K562 (cell line): ENCODE measurements around the gene NARF.

Experiments used
- JUN ChIP-seq, 2 experiments: sonication (generic) in 1 of 2; formaldehyde crosslinking in 1 of 2; IDR thresholded peaks; 2 replicates each; pipeline versions ENCODE4 v1.6.1 to v1.8.0; 2012 to 2022; ENCODE audit warnings: borderline replicate concordance in 2 of 2, mild to moderate bottlenecking in 2 of 2, improper control_type of control experiment in 1 of 2, low read depth in 1 of 2, low read length in 1 of 2, missing genetic modification reagents in 1 of 2
- MCM7 ChIP-seq, 2 experiments: fragments of 450-650 bp; IDR thresholded peaks; 2 replicates each; pipeline ENCODE4 v1.6.1; 2016 to 2018
- RCOR1 ChIP-seq, 2 experiments: IDR thresholded peaks; 2 replicates each; pipeline ENCODE4 v1.6.1; 2012; ENCODE audit warnings: low read depth in 2 of 2, low read length in 2 of 2, borderline replicate concordance in 1 of 2, improper control_type of control experiment in 1 of 2
- ZNF175 ChIP-seq: fragments of 200-800 bp; sonication (Bioruptor generic); IDR thresholded peaks from 2 replicates; pipeline ENCODE4 v1.6.1; 2016; ENCODE audit warnings: low read depth, mild to moderate bottlenecking, missing genetic modification characterization, missing compliant biosample characterization
- TF ChIP-seq, protein P1 (sequence below), 3 experiments: IDR thresholded peaks in 2 of 3; conservative IDR thresholded peaks in 1 of 3; 2 replicates each; pipeline ENCODE4 v1.5.1; 2011 to 2012; ENCODE audit warnings: low read length in 3 of 3, mild to moderate bottlenecking in 3 of 3, control low read depth in 2 of 3, improper control_type of control experiment in 1 of 3, inconsistent platforms in 1 of 3, low read depth in 1 of 3, mixed read lengths in 1 of 3, moderate library complexity in 1 of 3; ENCODE audit not compliant: insufficient read depth in 2 of 3

DNA sequence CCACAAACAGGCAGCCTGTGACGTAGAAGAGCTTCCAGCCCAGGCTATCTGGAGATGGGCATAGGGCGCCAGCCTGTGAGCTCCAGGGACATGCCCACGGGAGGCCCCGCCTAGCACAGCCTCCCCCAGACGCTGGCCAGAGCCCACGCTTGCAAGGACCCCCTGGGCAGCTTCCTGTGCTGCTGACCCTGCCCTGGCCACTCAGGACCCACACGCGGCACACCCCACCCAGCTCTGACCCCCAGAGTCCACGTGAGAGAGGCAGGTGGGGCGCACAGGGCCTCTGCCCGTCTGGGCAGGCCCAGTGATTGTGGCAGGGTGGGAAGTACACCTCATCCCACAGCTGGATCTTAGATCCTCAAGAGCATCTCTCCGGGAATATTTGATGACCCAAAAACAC, 11.9 kb upstream of the NARF start:
- TF ChIP-seq MCM7 (IDR thresholded peaks at IDR 0.05) = no peak
- no peak for TF ChIP-seq RCOR1 (IDR thresholded peaks at IDR 0.05; ENCODE audit: borderline replicate concordance in 1 of 2, low read depth in 2 of 2, low read length in 2 of 2)
- TF ChIP-seq, protein P1, sequence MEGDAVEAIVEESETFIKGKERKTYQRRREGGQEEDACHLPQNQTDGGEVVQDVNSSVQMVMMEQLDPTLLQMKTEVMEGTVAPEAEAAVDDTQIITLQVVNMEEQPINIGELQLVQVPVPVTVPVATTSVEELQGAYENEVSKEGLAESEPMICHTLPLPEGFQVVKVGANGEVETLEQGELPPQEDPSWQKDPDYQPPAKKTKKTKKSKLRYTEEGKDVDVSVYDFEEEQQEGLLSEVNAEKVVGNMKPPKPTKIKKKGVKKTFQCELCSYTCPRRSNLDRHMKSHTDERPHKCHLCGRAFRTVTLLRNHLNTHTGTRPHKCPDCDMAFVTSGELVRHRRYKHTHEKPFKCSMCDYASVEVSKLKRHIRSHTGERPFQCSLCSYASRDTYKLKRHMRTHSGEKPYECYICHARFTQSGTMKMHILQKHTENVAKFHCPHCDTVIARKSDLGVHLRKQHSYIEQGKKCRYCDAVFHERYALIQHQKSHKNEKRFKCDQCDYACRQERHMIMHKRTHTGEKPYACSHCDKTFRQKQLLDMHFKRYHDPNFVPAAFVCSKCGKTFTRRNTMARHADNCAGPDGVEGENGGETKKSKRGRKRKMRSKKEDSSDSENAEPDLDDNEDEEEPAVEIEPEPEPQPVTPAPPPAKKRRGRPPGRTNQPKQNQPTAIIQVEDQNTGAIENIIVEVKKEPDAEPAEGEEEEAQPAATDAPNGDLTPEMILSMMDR (IDR thresholded peaks at IDR 0.05 in 2 of 3, conservative IDR thresholded peaks at IDR 0.05 in 1 of 3; ENCODE audit: insufficient read depth in 2 of 3, low read depth in 1 of 3, low read length in 3 of 3) = no peak
- TF ChIP-seq JUN (IDR thresholded peaks at IDR 0.05; ENCODE audit: borderline replicate concordance, low read depth, low read length) = no peak
- no peak for TF ChIP-seq JUN (CRISPR knock-in tag; IDR thresholded peaks at IDR 0.05; ENCODE audit: borderline replicate concordance)
- no peak for TF ChIP-seq ZNF175 (CRISPR knock-in tag)
